IMR-90 (cell line): Measurements from ENCODE around the gene SAMD8. TPM values are rescaled to one million over a fixed set of nuclear protein-coding genes. Genes with fewer than 3 reads are reported as not detected.
"Not testable (repeated sequence)": the region's sequence is repeated elsewhere in the genome, so short reads cannot be mapped to it uniquely, and the experiment has no call there.

ENCODE experiments used
- ATAC-seq: fragments of 200-7000 bp; cut with Tn5 transposase; 2 replicates; pipeline ENCODE4 v1.9.1; 2020; ENCODE audit warnings: low read depth, mild to moderate bottlenecking, moderate library complexity
- BruUV-seq: library from RNA; stranded (reverse); fragments of 400-500 nt; replicated peaks from 2 replicates; lab custom pipeline; 2021; lab: Mats Ljungman, UMichigan
- CTCF ChIA-PET: fragments of 300-600 bp; formaldehyde crosslinking; extraction: SDS; loops from one replicate; lab custom pipeline; 2021; ENCODE audit warnings: antibody characterized with exemption; lab: Yijun Ruan, JAX
- POLR2A ChIA-PET: fragments of 300-600 bp; sonication (Branson Sonifier 250); formaldehyde crosslinking; loops from one replicate; lab custom pipeline; 2022; ENCODE audit warnings: antibody characterized with exemption; ENCODE audit not compliant: unreplicated experiment; lab: Charles Lee
- DNase-seq: peaks from one replicate; pipeline ENCODE4 v3.0.0; 2013
- H2AFZ ChIP-seq: replicated peaks from 2 replicates; pipeline ENCODE3; 2013; ENCODE audit warnings: low read length, mild to moderate bottlenecking; ENCODE audit not compliant: poor library complexity
- H2AK5ac ChIP-seq: 2 replicates; pipeline ENCODE4 v1.6.1; 2013; ENCODE audit warnings: low read depth, low read length, inconsistent platforms
- H2AK9ac ChIP-seq: replicated peaks from 2 replicates; pipeline ENCODE3; 2013; ENCODE audit warnings: mild to moderate bottlenecking, low read depth, low read length, moderate library complexity; ENCODE audit not compliant: poor library complexity
- H2BK120ac ChIP-seq: 2 replicates; pipeline ENCODE4 v1.6.1; 2013; ENCODE audit warnings: low read depth, low read length, inconsistent platforms
- H2BK15ac ChIP-seq: 3 replicates; pipeline ENCODE4 v1.6.1; 2013; ENCODE audit warnings: low read depth, low read length, inconsistent platforms
- H2BK20ac ChIP-seq: 2 replicates; pipeline ENCODE4 v1.6.1; 2013; ENCODE audit warnings: low read depth, mild to moderate bottlenecking, inconsistent platforms, low read length, moderate library complexity
- H2BK5ac ChIP-seq: 2 replicates; pipeline ENCODE4 v1.6.1; 2013; ENCODE audit warnings: mild to moderate bottlenecking, low read depth, low read length, inconsistent platforms; ENCODE audit not compliant: poor library complexity, severe bottlenecking
- H3K14ac ChIP-seq: replicated peaks from 2 replicates; pipeline ENCODE4 v1.6.1; 2013; ENCODE audit warnings: low read depth, low read length, inconsistent platforms
- H3K18ac ChIP-seq: 2 replicates; pipeline ENCODE4 v1.6.1; 2013; ENCODE audit warnings: low read depth, low read length, control low read depth
- H3K23ac ChIP-seq: 2 replicates; pipeline ENCODE4 v1.6.1; 2013; ENCODE audit warnings: low read depth, low read length, inconsistent platforms
- H3K27ac ChIP-seq: 2 replicates; pipeline ENCODE4 v1.5.1; 2013; ENCODE audit warnings: mild to moderate bottlenecking, control low read depth, low read length; ENCODE audit not compliant: insufficient read depth
- H3K27me3 ChIP-seq: 2 replicates; pipeline ENCODE4 v1.6.1; 2013; ENCODE audit warnings: low read length; ENCODE audit not compliant: control insufficient read depth, insufficient read depth
- H3K36me3 ChIP-seq: 2 replicates; pipeline ENCODE4 v1.6.1; 2013; ENCODE audit warnings: low read length, mixed read lengths; ENCODE audit not compliant: control insufficient read depth, insufficient read depth
- H3K4ac ChIP-seq: 2 replicates; pipeline ENCODE4 v1.6.1; 2013; ENCODE audit warnings: low read depth, low read length, inconsistent platforms
- H3K4me1 ChIP-seq: 2 replicates; pipeline ENCODE4 v1.6.1; 2013; ENCODE audit warnings: low read length, mixed read lengths; ENCODE audit not compliant: control insufficient read depth, insufficient read depth
- H3K4me2 ChIP-seq: 2 replicates; pipeline ENCODE4 v1.6.1; 2013; ENCODE audit warnings: low read depth, mild to moderate bottlenecking, control low read depth, low read length, moderate library complexity
- H3K4me3 ChIP-seq: 2 replicates; pipeline ENCODE4 v1.5.1; 2013; ENCODE audit warnings: low read depth, mild to moderate bottlenecking, control low read depth, low read length, moderate library complexity; ENCODE audit not compliant: insufficient read depth
- H3K56ac ChIP-seq: 2 replicates; pipeline ENCODE4 v1.6.1; 2013; ENCODE audit warnings: low read length, inconsistent platforms; ENCODE audit not compliant: insufficient read depth; ENCODE audit errors: extremely low read depth
- H3K79me1 ChIP-seq, 2 experiments: 2 replicates each; pipeline ENCODE4 v1.6.1; 2013; ENCODE audit warnings: low read length in 2 of 2, inconsistent platforms in 1 of 2, low read depth in 1 of 2
- H3K9ac ChIP-seq: 2 replicates; pipeline ENCODE4 v1.6.1; 2013; ENCODE audit warnings: low read depth, low read length, control low read depth
- H3K9me1 ChIP-seq: 2 replicates; pipeline ENCODE4 v1.6.1; 2013; ENCODE audit warnings: low read length, inconsistent platforms; ENCODE audit not compliant: insufficient read depth
- H3K9me3 ChIP-seq: 2 replicates; pipeline ENCODE4 v1.6.1; 2013; ENCODE audit warnings: low read length; ENCODE audit not compliant: control insufficient read depth, insufficient read depth
- H4K20me1 ChIP-seq: 2 replicates; pipeline ENCODE4 v1.6.1; 2013; ENCODE audit warnings: low read length, inconsistent platforms; ENCODE audit not compliant: insufficient read depth
- H4K5ac ChIP-seq: 2 replicates; pipeline ENCODE4 v1.6.1; 2013; ENCODE audit warnings: mild to moderate bottlenecking, low read depth, low read length, control low read depth
- H4K8ac ChIP-seq, 2 experiments: 2 replicates each; pipeline ENCODE4 v1.6.1; 2013; ENCODE audit warnings: low read depth in 2 of 2, low read length in 2 of 2, control low read depth in 1 of 2, inconsistent platforms in 1 of 2
- H4K91ac ChIP-seq: 2 replicates; pipeline ENCODE4 v1.6.1; 2013; ENCODE audit warnings: low read depth, low read length, inconsistent platforms; ENCODE audit not compliant: insufficient read depth
- WGBS, 2 experiments: methylation state at CpG; one replicate each; pipeline versions ENCODE4 v1.1.5 to v1.1.7; 2013; ENCODE audit warnings: missing lambda C conversion rate in 2 of 2; ENCODE audit not compliant: insufficient read length in 1 of 2; ENCODE audit errors: extremely low coverage in 2 of 2; 5-methylcytosine and 5-hydroxymethylcytosine counted together
- dilution Hi-C: fragments of 300-500 bp; cut with HindIII; formaldehyde crosslinking; loops from one replicate; pipeline ENCODE4 v1.14.3; 2018; ENCODE audit warnings: low sequenced_read_pairs; ENCODE audit not compliant: unreplicated experiment
- in situ Hi-C: fragments of 300-500 bp; cut with MboI; formaldehyde crosslinking; loops from 3 replicates; pipeline ENCODE4 v1.14.3; 2019; ENCODE audit warnings: low sequenced_read_pairs, inconsistent platforms, mixed read lengths
- intact Hi-C: fragments of 100-400 bp; cut with micrococcal nuclease; formaldehyde crosslinking; loops from 2 replicates; pipeline ENCODE4 v1.10.0; 2022
- polyA plus RNA-seq, 3 experiments: library from polyadenylated mRNA; depleted of rRNA; stranded (reverse); fragments of >200 nt; gene quantifications; 2 replicates each; pipeline ENCODE4 v1.2.3, GENCODE V29; 2012; ENCODE audit warnings: low replicate concordance in 1 of 3
- total RNA-seq: library from RNA; depleted of rRNA; stranded (reverse); fragments of >200 nt; gene quantifications from 2 replicates; pipeline ENCODE4 v1.2.3, GENCODE V29; 2012

Gene SAMD8
- total and polyA plus RNA-seq, 2 of the 4 experiments (the other 2 are of a cell fraction), result 10.1 to 28.7 TPM

- BruUV-seq, in situ Hi-C loops: not testable (repeated sequence)
Measured at GRCh38 chr10:75116941-75117775, 5.7 kb downstream of the SAMD8 start.

More at GRCh38 chr10:75116941-75117775, 5.7 kb downstream of the SAMD8 start:
- H3K4me3 ChIP-seq, H2BK15ac ChIP-seq, H3K4me1 ChIP-seq, H3K23ac ChIP-seq, H3K14ac ChIP-seq, H2AK5ac ChIP-seq, H3K4ac ChIP-seq, H3K9ac ChIP-seq, H4K91ac ChIP-seq, H4K8ac ChIP-seq, POLR2A ChIA-PET, intact Hi-C loops, H3K36me3 ChIP-seq, CTCF ChIA-PET, H2AFZ ChIP-seq, H2BK120ac ChIP-seq, H2AK9ac ChIP-seq, H2BK5ac ChIP-seq, H4K5ac ChIP-seq, ATAC-seq, H3K4me2 ChIP-seq, dilution Hi-C loops, H3K9me3 ChIP-seq, H3K27me3 ChIP-seq, H3K9me1 ChIP-seq, H3K56ac ChIP-seq, H2BK20ac ChIP-seq, H3K27ac ChIP-seq, H3K18ac ChIP-seq: not testable (repeated sequence)
- peaks cover 14 to 66% of the 10 kb centered on the region in 2 experiments for H3K79me1 ChIP-seq
- WGBS, 2 experiments, result 100% methylated on average over 2 of the region's 15 CpGs; no CpG with 5 or more reads in 1 of the 2 experiments
- peaks cover 62% of the 10 kb centered on the region for H4K20me1 ChIP-seq
- DNase-seq, result peak; percentile 39
